GM18511 (cell line): ENCODE measurements around the gene GPR65.

Experiments used
- ATAC-seq: cut with Tn5 transposase; IDR thresholded peaks from one replicate; pipeline ENCODE4 v1.9.1; 2021; ENCODE audit warnings: mild to moderate bottlenecking, moderate library complexity; ENCODE audit not compliant: unreplicated experiment

Gene GPR65

DNA sequence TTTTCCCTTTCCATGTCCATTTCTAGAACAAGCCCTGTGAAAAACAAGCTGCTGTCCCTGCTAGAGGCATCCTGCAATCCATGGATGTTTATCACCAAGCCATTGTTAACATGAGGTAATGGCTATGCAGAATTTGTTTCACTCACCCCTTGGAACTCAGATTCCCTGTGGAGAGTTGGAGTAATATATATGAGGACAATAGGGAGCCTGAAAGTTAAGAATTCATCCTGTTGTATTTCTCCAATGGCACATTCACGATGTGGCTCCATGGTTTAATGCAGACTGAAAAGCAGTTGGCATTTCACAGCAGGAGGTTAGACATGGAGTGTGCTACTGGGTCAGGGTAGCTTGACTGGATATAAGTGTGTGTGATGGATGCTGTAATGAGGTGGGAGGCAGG is 32.4 kb downstream of the GPR65 start:
- no peak for ATAC-seq

- no peak for ATAC-seq
Observed at GRCh38 chr14:88039197-88039596, 34.3 kb downstream of the GPR65 start.

GRCh38 chr14:88040146-88040545 is 35.2 kb downstream of the GPR65 start:
- ATAC-seq, result no peak

- no peak for ATAC-seq
Observed at GRCh38 chr14:88043529-88044443, 38.9 kb downstream of the GPR65 start.

DNA sequence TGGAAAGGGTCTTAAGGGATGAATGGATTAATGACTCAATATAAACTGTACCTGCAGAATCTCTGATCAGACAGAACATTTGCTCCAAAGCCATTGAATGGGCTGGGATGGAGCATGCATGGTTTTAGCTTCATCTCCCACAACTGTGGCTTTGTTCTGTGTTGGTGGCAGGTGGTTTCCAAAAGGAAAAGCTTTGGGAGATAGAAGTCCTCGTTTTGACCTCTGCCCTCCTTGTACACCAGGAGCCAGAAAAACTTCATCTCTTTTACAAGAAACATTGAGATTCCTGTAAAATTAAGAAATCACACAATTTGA is 39.5 kb downstream of the GPR65 start:
- ATAC-seq, result no peak

DNA sequence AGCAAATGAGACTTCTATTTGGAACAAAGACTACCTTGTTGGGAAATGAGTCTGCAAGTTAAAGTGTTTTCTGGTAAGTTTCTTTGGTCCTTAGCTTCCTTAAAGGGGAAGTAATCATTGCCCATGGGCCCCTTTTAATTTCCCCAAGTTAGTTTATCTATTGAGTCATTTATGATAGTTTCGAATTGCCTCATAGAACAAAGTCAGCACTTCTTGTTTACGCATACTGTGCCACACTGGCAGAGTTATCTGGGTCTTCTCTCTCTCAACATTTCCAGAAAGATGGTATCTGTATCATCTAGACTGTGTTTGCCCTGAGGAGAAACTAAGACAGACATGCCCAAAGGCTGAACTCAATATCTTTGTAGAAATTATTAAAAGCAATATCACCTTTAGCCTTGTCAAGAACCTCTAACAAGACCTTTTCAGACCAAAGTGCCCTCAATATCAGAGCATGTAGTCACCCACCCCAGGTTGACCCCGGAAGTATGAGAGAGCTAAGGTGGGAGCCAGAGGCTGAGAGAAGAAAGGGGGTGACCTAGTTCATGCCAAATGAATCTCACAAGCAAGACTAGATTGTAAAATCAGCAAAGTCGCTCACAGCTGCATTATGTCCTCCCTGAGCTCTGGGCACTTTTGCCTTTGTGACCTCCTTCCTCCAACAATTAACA is 40.0 kb downstream of the GPR65 start:
- ATAC-seq, result peak; percentile 95

- no peak for ATAC-seq
Observed at GRCh38 chr14:88045705-88046104, 40.8 kb downstream of the GPR65 start.

GRCh38 chr14:88048351-88048750 is 43.4 kb downstream of the GPR65 start:
- ATAC-seq, result no peak

DNA sequence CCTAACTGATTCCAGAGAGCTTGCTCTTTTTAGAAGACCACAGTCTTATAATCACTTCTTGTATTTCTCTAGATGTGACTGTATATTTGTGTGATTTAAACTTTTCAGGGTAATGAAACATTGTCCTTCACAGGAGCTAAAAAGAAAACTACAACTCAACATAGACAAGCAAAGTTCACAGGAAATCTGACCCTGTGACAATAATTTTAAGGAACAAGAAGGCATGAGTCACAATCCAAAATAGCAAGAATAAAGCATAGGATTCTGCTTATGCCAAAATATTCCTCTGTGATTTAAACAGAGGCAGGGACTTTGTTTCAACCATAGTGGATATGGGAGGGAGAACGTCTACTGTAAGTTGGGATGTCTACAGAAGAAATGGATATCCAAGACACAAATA is 44.3 kb downstream of the GPR65 start:
- ATAC-seq, result no peak

DNA sequence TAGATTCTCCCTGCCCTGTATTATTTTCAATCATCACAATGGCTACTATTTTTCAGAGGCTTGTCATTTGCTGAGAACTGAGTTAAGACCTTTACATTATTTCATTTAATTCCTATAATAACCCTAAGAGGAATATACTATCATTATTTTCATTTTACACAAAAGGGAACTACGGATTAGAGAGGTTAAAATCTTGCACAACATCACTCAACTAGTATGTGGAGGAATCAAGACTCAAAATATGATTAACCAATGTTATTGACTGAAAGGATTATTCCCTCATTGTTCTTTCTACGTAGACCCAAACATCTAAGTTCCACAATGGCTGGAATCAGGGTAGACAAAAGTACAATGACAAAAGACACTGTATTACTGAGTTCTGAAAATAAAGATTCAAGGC is 45.0 kb downstream of the GPR65 start:
- ATAC-seq, result no peak

DNA sequence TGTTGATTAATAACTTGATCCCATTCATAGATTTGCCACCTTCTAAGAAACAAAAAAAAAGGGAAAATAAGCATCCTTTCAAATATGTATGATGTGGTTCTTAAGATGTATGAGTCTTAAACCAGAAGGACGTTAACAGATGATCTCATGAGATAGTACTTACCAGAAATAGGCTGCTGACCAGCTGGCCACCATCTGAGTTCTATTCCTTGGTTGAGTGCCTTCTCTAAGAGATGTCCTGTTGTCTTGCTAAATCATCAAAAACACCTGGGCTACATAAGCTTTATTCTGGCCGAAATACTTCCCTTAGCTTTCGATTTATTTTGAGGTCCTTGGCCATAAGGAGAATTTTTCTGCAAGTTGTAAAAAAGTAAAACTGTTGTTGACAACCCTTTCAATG is 55.6 kb downstream of the GPR65 start:
- ATAC-seq, result no peak

DNA sequence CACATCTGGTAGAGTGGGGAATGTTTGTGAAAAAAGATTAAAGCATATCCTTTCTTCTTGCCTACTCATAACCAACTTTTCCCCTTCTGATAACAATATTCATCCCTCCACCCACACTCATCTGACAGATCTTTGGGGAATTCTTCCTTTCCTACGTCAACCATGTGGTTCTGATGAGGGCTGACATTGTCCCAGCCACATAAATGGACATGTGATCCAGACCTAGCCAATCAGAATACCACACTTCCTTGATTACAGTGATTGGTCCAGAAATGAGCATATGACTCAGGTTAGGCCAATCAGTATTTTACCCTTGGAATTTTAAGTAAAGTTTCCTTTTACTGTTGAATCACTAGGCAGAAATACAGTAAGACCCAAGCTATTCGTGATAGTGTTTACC is 58.9 kb downstream of the GPR65 start:
- ATAC-seq, result no peak
